IPS-20b (cell line): Measurements from ENCODE around the gene SIRT4.

Experiments
- H3K27ac ChIP-seq: one replicate; pipeline ENCODE4 v1.5.1; 2013; ENCODE audit warnings: low read length
- H3K27me3 ChIP-seq: 2 replicates; pipeline ENCODE4 v1.6.1; 2013; ENCODE audit warnings: mild to moderate bottlenecking, low read length, inconsistent platforms; ENCODE audit not compliant: insufficient read depth
- H3K36me3 ChIP-seq: 2 replicates; pipeline ENCODE4 v1.6.1; 2013; ENCODE audit warnings: low read depth, mild to moderate bottlenecking, inconsistent platforms, low read length, moderate library complexity; ENCODE audit not compliant: insufficient read depth
- H3K4me1 ChIP-seq: 2 replicates; pipeline ENCODE4 v1.6.1; 2013; ENCODE audit warnings: mild to moderate bottlenecking, control low read depth, inconsistent platforms, low read length, moderate library complexity; ENCODE audit not compliant: insufficient read depth
- H3K4me3 ChIP-seq: 2 replicates; pipeline ENCODE4 v1.5.1; 2013; ENCODE audit warnings: mild to moderate bottlenecking, low read length, inconsistent platforms
- H3K9ac ChIP-seq: 2 replicates; pipeline ENCODE4 v1.6.1; 2013; ENCODE audit warnings: low read depth, mild to moderate bottlenecking, inconsistent platforms, low read length, moderate library complexity
- H3K9me3 ChIP-seq: 2 replicates; pipeline ENCODE4 v1.6.1; 2013; ENCODE audit warnings: mild to moderate bottlenecking, low read depth, low read length, inconsistent platforms; ENCODE audit not compliant: insufficient read depth

SIRT4 gene

GRCh38 chr12:120263748-120264085 lies 38.4 kb upstream of the SIRT4 start:
- peaks cover 19% of the 10 kb centered on the region for H3K4me1 ChIP-seq
- no peaks in the 10 kb centered on the region for H3K36me3 ChIP-seq
- peak overlapping the region; percentile 79; the same call in 1 of the 2 replicates for H3K9ac ChIP-seq
- no peak overlapping the region for H3K27ac ChIP-seq
- H3K9me3 ChIP-seq = no peaks in the 10 kb centered on the region
- peak overlapping the region; percentile 79 for H3K4me3 ChIP-seq
- H3K27me3 ChIP-seq = no peaks in the 10 kb centered on the region; the same call in 1 of the 2 replicates

- no peaks in the 10 kb centered on the region for H3K9me3 ChIP-seq
- H3K27me3 ChIP-seq = no peaks in the 10 kb centered on the region; the same call in 1 of the 2 replicates
- H3K4me3 ChIP-seq = peak overlapping the region; percentile 79
- H3K4me1 ChIP-seq = peaks cover 19% of the 10 kb centered on the region
- no peaks in the 10 kb centered on the region for H3K36me3 ChIP-seq
- peak overlapping the region; percentile 79; the same call in 1 of the 2 replicates for H3K9ac ChIP-seq
- H3K27ac ChIP-seq = no peak overlapping the region
Measured at GRCh38 chr12:120264086-120264903, 37.8 kb upstream of the SIRT4 start.

DNA sequence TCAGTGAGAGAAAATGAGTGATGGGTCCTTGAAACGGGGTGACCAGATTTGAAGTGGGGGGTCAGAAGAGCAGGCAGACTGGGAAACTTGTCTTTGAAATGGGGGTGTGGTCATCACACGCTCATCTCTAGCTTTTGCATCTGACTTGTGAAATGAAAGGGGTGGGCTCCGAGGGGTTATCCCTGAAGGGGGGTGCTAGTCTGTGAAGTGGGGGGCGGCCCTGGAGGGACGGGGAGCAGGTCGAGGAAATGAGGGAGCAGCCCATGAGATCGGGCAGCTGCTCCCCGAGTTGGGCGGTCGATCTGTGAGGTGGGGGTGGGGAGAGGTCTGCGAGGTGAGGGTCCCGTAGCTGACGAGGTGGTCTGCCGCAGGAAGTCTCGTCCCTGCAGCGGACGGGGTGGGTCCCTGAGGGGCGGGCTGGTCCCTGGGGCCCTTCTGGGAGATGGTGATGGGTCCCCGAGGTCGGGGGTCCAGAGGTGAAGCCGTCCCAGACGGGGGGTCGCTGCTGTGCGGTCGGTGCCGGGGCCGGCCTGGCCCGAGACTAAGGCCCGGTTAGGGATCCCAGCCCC lies 37.1 kb upstream of the SIRT4 start:
- H3K9ac ChIP-seq = peak overlapping the region; percentile 79
- no peaks in the 10 kb centered on the region; the same call in 1 of the 2 replicates for H3K27me3 ChIP-seq
- peaks cover 19% of the 10 kb centered on the region for H3K4me1 ChIP-seq
- H3K4me3 ChIP-seq = peak overlapping the region; percentile 79
- H3K36me3 ChIP-seq = no peaks in the 10 kb centered on the region
- H3K9me3 ChIP-seq = no peaks in the 10 kb centered on the region
- H3K27ac ChIP-seq = no peak overlapping the region

DNA sequence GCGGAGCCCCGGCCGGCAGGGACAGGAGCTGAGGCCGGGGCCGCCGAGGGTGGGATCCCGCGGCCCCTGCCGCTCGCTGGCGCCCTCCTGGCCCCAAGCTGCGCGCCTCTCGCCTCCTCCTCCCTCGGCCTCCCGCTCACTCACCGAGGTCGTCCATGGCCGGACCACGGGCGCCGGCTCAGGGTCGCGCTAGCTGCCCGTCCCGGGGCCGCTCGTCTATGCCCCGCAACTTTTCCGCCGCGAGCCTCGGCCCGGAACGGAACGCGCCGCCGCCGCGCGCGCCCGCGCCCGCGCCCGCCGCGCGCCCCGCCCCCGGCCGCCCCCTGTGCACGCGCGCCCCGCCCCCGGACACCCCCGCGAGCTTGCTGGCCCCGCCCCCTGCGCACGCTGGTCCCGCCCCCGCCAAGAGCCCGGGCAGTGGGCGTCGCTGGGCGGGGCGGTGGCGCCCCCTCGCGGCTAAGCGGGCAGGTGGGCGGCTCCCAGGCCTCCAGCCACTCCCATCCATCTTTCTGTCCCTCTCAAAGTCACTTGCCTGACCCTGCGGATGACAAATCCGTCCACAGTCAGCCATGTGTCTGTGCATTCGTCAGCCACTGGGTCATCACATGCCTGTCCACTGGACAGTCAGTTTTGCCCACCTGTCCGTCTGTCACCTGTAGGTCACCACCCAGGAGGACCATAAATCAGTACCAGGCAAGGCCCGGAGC lies 36.5 kb upstream of the SIRT4 start, which contains the start of gene PXN:
TSS of gene PXN (minus strand) at position 258 of the 707 bp plus-strand sequence. CDS start at position 157, 101 bp downstream.
- Histone ChIP-seq H3K4me1 (peaks cover 19% of the 10 kb centered on the region), H3K27me3 (no peaks in the 10 kb centered on the region; the same call in 1 of the 2 replicates), H3K36me3 (no peaks in the 10 kb centered on the region), H3K27ac (no peak within 1 kb of the TSS), H3K9ac (peak within 1 kb of the TSS; percentile 79), H3K9me3 (no peaks in the 10 kb centered on the region), H3K4me3 (peak within 1 kb of the TSS; percentile 79)

GRCh38 chr12:120266180-120266870 lies 35.8 kb upstream of the SIRT4 start:
- Histone ChIP-seq H3K4me3 (peak overlapping the region; percentile 40; the same call in 1 of the 2 replicates), H3K36me3 (no peaks in the 10 kb centered on the region), H3K9me3 (no peaks in the 10 kb centered on the region), H3K9ac (no peak overlapping the region), H3K4me1 (peaks cover 19% of the 10 kb centered on the region), H3K27me3 (no peaks in the 10 kb centered on the region; the same call in 1 of the 2 replicates), H3K27ac (no peak overlapping the region)

DNA sequence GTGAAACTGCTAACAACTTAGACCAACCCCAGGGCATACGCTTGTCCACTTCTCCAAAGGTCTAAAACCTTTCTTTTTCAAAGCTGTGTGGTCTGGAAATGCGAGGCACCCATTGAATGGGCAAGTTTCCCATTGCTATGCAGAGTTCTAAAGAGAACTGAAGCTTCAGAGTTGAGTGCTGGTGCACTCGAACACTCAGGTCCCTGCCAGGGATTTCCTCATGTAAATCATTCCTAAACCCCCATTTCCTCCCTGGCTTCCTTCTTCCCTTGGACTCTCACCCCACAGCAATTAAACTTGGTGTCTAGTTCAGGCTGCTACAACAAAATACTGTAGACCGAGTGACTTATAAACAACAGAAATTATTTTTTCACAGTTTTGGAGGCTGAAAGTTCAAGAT lies 34.4 kb upstream of the SIRT4 start:
- no peak overlapping the region for H3K9ac ChIP-seq
- peaks cover 15% of the 10 kb centered on the region for H3K4me1 ChIP-seq
- no peak overlapping the region for H3K27ac ChIP-seq
- H3K36me3 ChIP-seq = no peaks in the 10 kb centered on the region
- H3K4me3 ChIP-seq = no peak overlapping the region
- H3K9me3 ChIP-seq = no peaks in the 10 kb centered on the region
- H3K27me3 ChIP-seq = no peaks in the 10 kb centered on the region; the same call in 1 of the 2 replicates

- H3K4me1 ChIP-seq = no peaks in the 10 kb centered on the region
- H3K27me3 ChIP-seq = no peaks in the 10 kb centered on the region
- no peak overlapping the region for H3K27ac ChIP-seq
- H3K9ac ChIP-seq = no peak overlapping the region
- no peak overlapping the region for H3K4me3 ChIP-seq
- H3K9me3 ChIP-seq = peaks cover 4% of the 10 kb centered on the region; the same call in 1 of the 2 replicates
- no peaks in the 10 kb centered on the region for H3K36me3 ChIP-seq
Measured at GRCh38 chr12:120276734-120277133, 25.4 kb upstream of the SIRT4 start.

- H3K27ac ChIP-seq = no peak overlapping the region
Measured at GRCh38 chr12:120278137-120279069, 23.7 kb upstream of the SIRT4 start.

DNA sequence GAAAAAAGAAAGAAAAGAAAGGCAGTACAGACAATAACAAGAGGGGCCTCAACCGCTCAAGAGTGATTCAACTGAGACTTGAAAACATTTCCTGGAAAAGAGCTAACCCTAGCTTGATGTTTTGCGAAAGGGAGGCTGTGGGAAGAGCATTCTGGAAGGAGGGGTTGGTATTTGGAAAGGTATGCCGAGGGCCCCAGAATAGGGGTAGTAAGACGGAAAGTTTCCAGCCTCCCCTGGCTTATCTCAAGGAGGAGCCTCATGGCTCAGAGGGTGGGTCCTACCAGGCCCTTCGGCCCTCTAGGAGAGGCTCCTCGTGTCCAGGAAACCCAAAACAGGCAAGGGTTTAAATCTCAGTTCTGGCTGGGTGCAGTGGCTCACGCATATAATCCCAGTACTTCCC lies 18.8 kb upstream of the SIRT4 start:
- Histone ChIP-seq H3K27ac (no peak overlapping the region), H3K27me3 (no peaks in the 10 kb centered on the region), H3K36me3 (no peaks in the 10 kb centered on the region), H3K9me3 (peaks cover 4% of the 10 kb centered on the region; the same call in 1 of the 2 replicates), H3K9ac (no peak overlapping the region), H3K4me3 (no peak overlapping the region), H3K4me1 (no peaks in the 10 kb centered on the region)

More at GRCh38 chr12:120278137-120279069, 23.7 kb upstream of the SIRT4 start:
- Histone ChIP-seq H3K9ac (no peak overlapping the region), H3K27me3 (no peaks in the 10 kb centered on the region), H3K4me3 (no peak overlapping the region), H3K9me3 (peaks cover 4% of the 10 kb centered on the region; the same call in 1 of the 2 replicates), H3K4me1 (no peaks in the 10 kb centered on the region), H3K36me3 (no peaks in the 10 kb centered on the region)

- H3K4me3 ChIP-seq = no peak overlapping the region
- peaks cover under 1% of the 10 kb centered on the region; the same call in 1 of the 2 replicates for H3K9me3 ChIP-seq
- H3K27me3 ChIP-seq = no peaks in the 10 kb centered on the region
- H3K36me3 ChIP-seq = no peaks in the 10 kb centered on the region
- H3K4me1 ChIP-seq = no peaks in the 10 kb centered on the region
- H3K27ac ChIP-seq = no peak overlapping the region
- H3K9ac ChIP-seq = no peak overlapping the region
Measured at GRCh38 chr12:120284381-120284780, 17.7 kb upstream of the SIRT4 start.
